Hepatocyte (in vitro differentiated cells): ENCODE measurements around the gene CAPN11.

ENCODE experiments used
- CTCF ChIP-seq: fragments of 200-600 bp; sonication (generic); IDR thresholded peaks from 2 replicates; pipeline ENCODE4 v1.5.1; 2016; ENCODE audit warnings: antibody characterized with exemption, mild to moderate bottlenecking; ENCODE audit not compliant: poor library complexity
- EZH2 ChIP-seq: fragments of 200-600 bp; sonication (generic); IDR thresholded peaks from 2 replicates; pipeline ENCODE4 v1.6.1; 2016; ENCODE audit warnings: antibody characterized with exemption, mild to moderate bottlenecking, borderline replicate concordance

GRCh38 chr6:44180886-44181285 is 22.3 kb downstream of the CAPN11 start:
- no peak for TF ChIP-seq CTCF
- no peak for TF ChIP-seq EZH2
